Fibroblast of lung (primary cell): Measurements from ENCODE around the gene PPL. TPM values are rescaled to one million over a fixed set of nuclear protein-coding genes. Genes with fewer than 3 reads are reported as not detected.

Experiments
- DNase-seq, 2 donors: peaks; one replicate each; pipeline versions ENCODE4 v3.0.0 to v3.0.0-alpha.2; 2010; ENCODE audit warnings: low read depth in 2 of 2
- H2AFZ ChIP-seq: 2 replicates; pipeline ENCODE4 v1.5.1; 2012; ENCODE audit warnings: low read length, control low read depth, inconsistent platforms
- H3K27ac ChIP-seq: 2 replicates; pipeline ENCODE4 v1.5.1; 2011; ENCODE audit warnings: low read length, control low read depth; ENCODE audit not compliant: insufficient read depth
- H3K27me3 ChIP-seq: 2 replicates; pipeline ENCODE4 v1.5.1; 2011; ENCODE audit warnings: mild to moderate bottlenecking, low read length; ENCODE audit not compliant: control insufficient read depth, insufficient read depth
- H3K36me3 ChIP-seq: 2 replicates; pipeline ENCODE4 v1.5.1; 2011; ENCODE audit warnings: low read length; ENCODE audit not compliant: control insufficient read depth, insufficient read depth
- H3K4me1 ChIP-seq: 2 replicates; pipeline ENCODE4 v1.5.1; 2011; ENCODE audit warnings: low read length; ENCODE audit not compliant: control insufficient read depth, insufficient read depth; ENCODE audit errors: extremely low read depth
- H3K4me2 ChIP-seq: 2 replicates; pipeline ENCODE4 v1.5.1; 2011; ENCODE audit warnings: low read length, control low read depth; ENCODE audit not compliant: insufficient read depth; ENCODE audit errors: extremely low read depth
- H3K4me3 ChIP-seq, 4 experiments: fragments of 200-600 bp in 1 of 4; sonication (generic) in 1 of 4; replicated peaks in 1 of 4; 2 replicates each; pipeline ENCODE4 v1.5.1; 2011 to 2016; ENCODE audit warnings: low read length in 4 of 4, low read depth in 3 of 4, mild to moderate bottlenecking in 3 of 4, control low read depth in 2 of 4, inconsistent platforms in 1 of 4, mixed read lengths in 1 of 4; ENCODE audit not compliant: insufficient read depth in 1 of 4; ENCODE audit errors: control extremely low read depth in 1 of 4
- H3K79me2 ChIP-seq: 2 replicates; pipeline ENCODE4 v1.5.1; 2012; ENCODE audit warnings: mild to moderate bottlenecking, low read length, inconsistent platforms; ENCODE audit not compliant: control insufficient read depth, insufficient read depth
- H3K9ac ChIP-seq: 2 replicates; pipeline ENCODE4 v1.5.1; 2011; ENCODE audit warnings: mild to moderate bottlenecking, low read length, control low read depth; ENCODE audit not compliant: insufficient read depth
- H3K9me3 ChIP-seq: 2 replicates; pipeline ENCODE4 v1.5.1; 2012; ENCODE audit warnings: low read depth, low read length; ENCODE audit not compliant: control insufficient read depth, insufficient read depth
- H4K20me1 ChIP-seq: 2 replicates; pipeline ENCODE4 v1.5.1; 2011; ENCODE audit warnings: low read length; ENCODE audit not compliant: control insufficient read depth, insufficient read depth; ENCODE audit errors: extremely low read depth
- CTCF ChIP-seq, 2 donors: IDR thresholded peaks in 1 of 2; conservative IDR thresholded peaks in 1 of 2; 1 replicate in 1 of 2; 2 replicates in 1 of 2; pipeline ENCODE4 v1.5.1; 2011 to 2012; ENCODE audit warnings: low read length in 2 of 2, control low read depth in 1 of 2, inconsistent platforms in 1 of 2, low read depth in 1 of 2, mild to moderate bottlenecking in 1 of 2
- EZH2 ChIP-seq: IDR thresholded peaks from 2 replicates; pipeline ENCODE4 v1.5.1; 2012; ENCODE audit warnings: low read length, control low read depth, mild to moderate bottlenecking; ENCODE audit errors: missing control alignments
- polyA plus RNA-seq, 2 donors: library from polyadenylated mRNA; depleted of rRNA in 1 of 2; stranded (reverse) in 1 of 2; unstranded in 1 of 2; fragments of >200 nt; gene quantifications; 2 replicates each; pipeline ENCODE4 v1.2.1, GENCODE V29; 2011 to 2012; ENCODE audit warnings: missing spikeins in 1 of 2
- total RNA-seq: library from RNA; depleted of rRNA; stranded (reverse); fragments of >200 nt; gene quantifications from 2 replicates; pipeline ENCODE4 v1.2.1, GENCODE V29; 2014

PPL gene
- total and polyA plus RNA-seq, 2 donors (not counting 1 experiment from before 2014, with no cell fraction given), result 5.0 to 50.5 TPM

GRCh38 chr16:4949986-4950385 lies 13.0 kb upstream of the PPL start:
- Histone ChIP-seq H3K4me1 (peaks cover 11% of the 10 kb centered on the region), H4K20me1 (no peaks in the 10 kb centered on the region), H3K36me3 (no peaks in the 10 kb centered on the region), H3K4me2 (no peak overlapping the region), H3K79me2 (no peaks in the 10 kb centered on the region), H3K9ac (no peak overlapping the region), H3K9me3 (no peaks in the 10 kb centered on the region), H2AFZ (no peak overlapping the region), H3K4me3 (no peak overlapping the region), H3K27ac (no peak overlapping the region), H3K27me3 (no peaks in the 10 kb centered on the region)
- DNase-seq, result no peak
- no peak for TF ChIP-seq CTCF (conservative IDR thresholded peaks at IDR 0.05 in 1 of 2, IDR thresholded peaks at IDR 0.05 in 1 of 2; ENCODE audit: low read depth in 1 of 2, low read length in 2 of 2)
- TF ChIP-seq EZH2, result no peak

GRCh38 chr16:4948903-4949766 lies 12.2 kb upstream of the PPL start:
- Histone ChIP-seq H3K4me3 (no peak overlapping the region), H3K4me2 (no peak overlapping the region), H3K79me2 (no peaks in the 10 kb centered on the region), H3K27ac (no peak overlapping the region), H3K4me1 (peaks cover 12% of the 10 kb centered on the region), H3K9me3 (no peaks in the 10 kb centered on the region), H3K36me3 (no peaks in the 10 kb centered on the region), H2AFZ (no peak overlapping the region), H3K9ac (no peak overlapping the region), H3K27me3 (no peaks in the 10 kb centered on the region), H4K20me1 (no peaks in the 10 kb centered on the region)
- TF ChIP-seq CTCF (conservative IDR thresholded peaks at IDR 0.05 in 1 of 2, IDR thresholded peaks at IDR 0.05 in 1 of 2; ENCODE audit: low read depth in 1 of 2, low read length in 2 of 2), result no peak
- no peak for TF ChIP-seq EZH2
- DNase-seq, result no peak

DNA sequence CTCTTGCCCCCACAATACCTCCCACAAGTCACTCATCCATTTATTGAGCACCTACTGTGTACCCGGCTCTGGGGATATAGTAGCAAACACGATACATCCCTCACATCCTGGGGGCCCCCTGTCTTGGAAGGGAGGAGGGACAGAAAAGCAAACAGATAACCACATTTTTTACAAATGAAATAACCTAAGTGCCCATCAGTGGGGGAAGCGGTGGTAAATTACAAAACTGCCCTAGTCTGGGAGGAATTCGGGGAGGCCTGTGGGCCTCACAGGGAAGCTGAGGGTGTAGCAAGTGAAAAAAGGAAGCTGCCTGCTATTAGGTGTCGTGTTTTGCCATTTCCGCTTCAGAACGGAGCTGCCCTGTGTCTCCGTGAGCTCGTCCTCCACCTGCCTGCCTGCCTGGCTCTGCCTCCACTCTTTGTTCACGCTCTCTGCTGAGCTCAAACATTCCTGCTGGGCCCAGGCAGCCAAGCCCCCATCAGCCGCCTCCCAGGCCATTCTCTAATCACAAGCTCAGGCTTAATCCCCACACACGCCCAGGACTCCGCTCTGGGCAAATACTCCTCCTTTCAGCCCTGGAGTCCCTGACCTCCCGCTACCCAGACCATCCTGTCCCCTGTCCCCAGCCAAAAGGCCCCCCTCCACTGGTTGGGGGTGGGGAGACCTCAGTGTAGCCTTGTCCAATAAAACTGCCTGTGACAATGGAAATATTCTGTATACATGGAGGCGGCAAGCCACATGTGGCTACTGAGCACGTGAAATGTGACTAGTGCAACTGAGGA lies 11.0 kb upstream of the PPL start:
- Histone ChIP-seq H3K27ac (no peak overlapping the region), H3K9me3 (no peaks in the 10 kb centered on the region), H3K79me2 (no peaks in the 10 kb centered on the region), H3K27me3 (no peaks in the 10 kb centered on the region), H4K20me1 (no peaks in the 10 kb centered on the region), H3K36me3 (no peaks in the 10 kb centered on the region), H2AFZ (no peak overlapping the region), H3K4me2 (no peak overlapping the region), H3K9ac (no peak overlapping the region), H3K4me1 (peaks cover 22% of the 10 kb centered on the region), H3K4me3 (no peak overlapping the region)
- TF ChIP-seq CTCF (conservative IDR thresholded peaks at IDR 0.05 in 1 of 2, IDR thresholded peaks at IDR 0.05 in 1 of 2; ENCODE audit: low read depth in 1 of 2, low read length in 2 of 2), result no peak
- TF ChIP-seq EZH2, result no peak
- no peak for DNase-seq
